H1 (cell line): Measurements from ENCODE around the gene MEF2C. TPM values are rescaled to one million over a fixed set of nuclear protein-coding genes. Genes with fewer than 3 reads are reported as not detected.

ENCODE experiments used
- CTCF ChIA-PET: fragments of 300-600 bp; sonication (Branson Sonifier 250); formaldehyde crosslinking; loops from one replicate; lab custom pipeline; 2021; ENCODE audit not compliant: partially characterized antibody; lab: Charles Lee
- POLR2A ChIA-PET: fragments of 300-600 bp; sonication (Branson Sonifier 250); formaldehyde crosslinking; loops from one replicate; lab custom pipeline; 2021; ENCODE audit warnings: inconsistent platforms; ENCODE audit not compliant: partially characterized antibody; lab: Charles Lee
- DNase-seq, 2 experiments: peaks; one replicate each; pipeline versions ENCODE4 v3.0.0 to v3.0.0-alpha.2; 2010 to 2022; ENCODE audit warnings: low spot score in 2 of 2, low read depth in 1 of 2, mixed read lengths in 1 of 2
- FAIRE-seq: peaks from 2 replicates; lab custom pipeline; 2011; peaks lifted over from hg19 to GRCh38; lab: Jason Lieb, UNC
- H2AFZ ChIP-seq: 2 replicates; pipeline ENCODE4 v1.8.1; 2012; ENCODE audit warnings: low read length, inconsistent platforms
- H2AK5ac ChIP-seq: 2 replicates; pipeline ENCODE4 v1.6.1; 2013; ENCODE audit warnings: low read depth, low read length
- H2BK120ac ChIP-seq: replicated peaks from 2 replicates; pipeline ENCODE3; 2013; ENCODE audit warnings: low read depth, low read length, inconsistent platforms
- H2BK12ac ChIP-seq: 2 replicates; pipeline ENCODE4 v1.6.1; 2013; ENCODE audit warnings: low read depth, low read length
- H2BK15ac ChIP-seq: 2 replicates; pipeline ENCODE4 v1.6.1; 2013; ENCODE audit warnings: low read length
- H2BK20ac ChIP-seq: 2 replicates; pipeline ENCODE4 v1.6.1; 2013; ENCODE audit warnings: low read length
- H2BK5ac ChIP-seq: 2 replicates; pipeline ENCODE4 v1.6.1; 2013; ENCODE audit warnings: low read depth, low read length
- H3K14ac ChIP-seq: 2 replicates; pipeline ENCODE4 v1.6.1; 2013; ENCODE audit warnings: inconsistent platforms; ENCODE audit not compliant: insufficient read length
- H3K18ac ChIP-seq: 2 replicates; pipeline ENCODE4 v1.6.1; 2013; ENCODE audit warnings: low read length; ENCODE audit errors: extremely low read depth
- H3K23ac ChIP-seq: 2 replicates; pipeline ENCODE4 v1.6.1; 2013; ENCODE audit warnings: inconsistent platforms; ENCODE audit not compliant: insufficient read length
- H3K23me2 ChIP-seq: 2 replicates; pipeline ENCODE4 v1.6.1; 2013; ENCODE audit warnings: low read depth, low read length
- H3K27ac ChIP-seq: 2 replicates; pipeline ENCODE4 v1.6.1; 2011; ENCODE audit warnings: low read depth, low read length, inconsistent platforms
- H3K27me3 ChIP-seq, 4 experiments: replicated peaks in 1 of 4; 1 replicate in 1 of 4; 2 replicates in 3 of 4; pipeline versions ENCODE4 v1.6.1 to v1.8.1; 2011 to 2013; ENCODE audit warnings: low read length in 3 of 4, mild to moderate bottlenecking in 3 of 4, inconsistent platforms in 2 of 4, mixed read lengths in 2 of 4, moderate library complexity in 1 of 4; ENCODE audit not compliant: control insufficient read depth in 3 of 4, insufficient read depth in 3 of 4; ENCODE audit errors: extremely low read depth in 1 of 4
- H3K36me3 ChIP-seq, 4 experiments: 2 replicates each; pipeline versions ENCODE4 v1.6.1 to v1.8.1; 2011 to 2013; ENCODE audit warnings: mild to moderate bottlenecking in 4 of 4, low read length in 3 of 4, moderate library complexity in 2 of 4, control low read depth in 1 of 4, inconsistent platforms in 1 of 4; ENCODE audit not compliant: insufficient read depth in 4 of 4, control insufficient read depth in 2 of 4
- H3K4ac ChIP-seq: replicated peaks from 2 replicates; pipeline ENCODE3; 2013; ENCODE audit warnings: low read length, low read depth, mixed read lengths, inconsistent platforms; ENCODE audit not compliant: insufficient read length
- H3K4me1 ChIP-seq, 4 experiments: replicated peaks in 1 of 4; 1 replicate in 1 of 4; 2 replicates in 3 of 4; pipeline versions ENCODE4 v1.6.1 to v1.8.1; 2011 to 2013; ENCODE audit warnings: low read length in 3 of 4, inconsistent platforms in 2 of 4, mixed read lengths in 1 of 4; ENCODE audit not compliant: insufficient read depth in 4 of 4, control insufficient read depth in 3 of 4
- H3K4me2 ChIP-seq, 2 experiments: 2 replicates each; pipeline versions ENCODE4 v1.6.1 to v1.8.1; 2011 to 2013; ENCODE audit warnings: low read depth in 2 of 2, low read length in 2 of 2, control low read depth in 1 of 2, inconsistent platforms in 1 of 2, mild to moderate bottlenecking in 1 of 2; ENCODE audit not compliant: insufficient read depth in 1 of 2
- H3K4me3 ChIP-seq, 4 experiments: fragments of 200-600, 300-600 bp in 1 of 4; sonication (generic), shearing (Covaris generic), sonication (Bioruptor Twin) in 1 of 4; 2 replicates each; pipeline versions ENCODE4 v1.5.1 to v1.8.1; 2011 to 2016; ENCODE audit warnings: low read length in 4 of 4, low read depth in 3 of 4, control low read depth in 2 of 4, inconsistent platforms in 2 of 4, mild to moderate bottlenecking in 2 of 4, mixed read lengths in 1 of 4, moderate library complexity in 1 of 4; ENCODE audit not compliant: insufficient read depth in 2 of 4; ENCODE audit errors: extremely low read depth in 1 of 4
- H3K56ac ChIP-seq: replicated peaks from 2 replicates; pipeline ENCODE3; 2013; ENCODE audit warnings: low read depth, mild to moderate bottlenecking, mixed read lengths, low read length, inconsistent platforms; ENCODE audit not compliant: insufficient read length
- H3K79me1 ChIP-seq: 2 replicates; pipeline ENCODE4 v1.6.1; 2013; ENCODE audit warnings: low read depth, low read length, control low read depth
- H3K79me2 ChIP-seq, 2 experiments: 2 replicates each; pipeline versions ENCODE4 v1.6.1 to v1.8.1; 2012 to 2013; ENCODE audit warnings: low read length in 2 of 2, mild to moderate bottlenecking in 2 of 2, inconsistent platforms in 1 of 2; ENCODE audit not compliant: insufficient read depth in 2 of 2, control insufficient read depth in 1 of 2
- H3K9ac ChIP-seq, 4 experiments: replicated peaks in 1 of 4; 1 replicate in 1 of 4; 2 replicates in 3 of 4; pipeline versions ENCODE4 v1.6.1 to v1.8.1; 2011 to 2013; ENCODE audit warnings: low read depth in 3 of 4, low read length in 3 of 4, control low read depth in 2 of 4, mild to moderate bottlenecking in 2 of 4, moderate library complexity in 2 of 4, inconsistent platforms in 1 of 4; ENCODE audit errors: extremely low read depth in 1 of 4
- H3K9me3 ChIP-seq, 2 experiments: 2 replicates each; pipeline versions ENCODE4 v1.6.1 to v1.8.1; 2012 to 2013; ENCODE audit warnings: mild to moderate bottlenecking in 2 of 2, moderate library complexity in 2 of 2, control low read depth in 1 of 2, inconsistent platforms in 1 of 2, low read depth in 1 of 2, low read length in 1 of 2, mixed read lengths in 1 of 2; ENCODE audit not compliant: insufficient read depth in 2 of 2
- H4K20me1 ChIP-seq, 2 experiments: replicated peaks in 1 of 2; 2 replicates each; pipeline versions ENCODE3 to v1.8.1; 2011 to 2013; ENCODE audit warnings: inconsistent platforms in 2 of 2, low read length in 2 of 2, mild to moderate bottlenecking in 1 of 2; ENCODE audit not compliant: insufficient read depth in 2 of 2, control insufficient read depth in 1 of 2
- H4K5ac ChIP-seq: 2 replicates; pipeline ENCODE4 v1.6.1; 2013; ENCODE audit warnings: low read length, low read depth, mixed read lengths, inconsistent platforms; ENCODE audit not compliant: insufficient read length
- H4K8ac ChIP-seq: 2 replicates; pipeline ENCODE4 v1.8.0; 2013; ENCODE audit warnings: mild to moderate bottlenecking, moderate library complexity, low read length, inconsistent platforms; ENCODE audit not compliant: insufficient read depth; ENCODE audit errors: extremely low read depth
- H4K91ac ChIP-seq: replicated peaks from 2 replicates; pipeline ENCODE3; 2013; ENCODE audit warnings: low read length, mixed read lengths, inconsistent platforms; ENCODE audit not compliant: insufficient read length
- ATF2 ChIP-seq: IDR thresholded peaks from 2 replicates; pipeline ENCODE4 v1.6.1; 2012; ENCODE audit warnings: low read length, inconsistent platforms
- BACH1 ChIP-seq: IDR thresholded peaks from 2 replicates; pipeline ENCODE4 v1.6.1; 2012; ENCODE audit warnings: low read length, improper control_type of control experiment
- BCL11A ChIP-seq, 2 experiments: IDR thresholded peaks; one replicate each; pipeline ENCODE4 v1.6.1; 2011; ENCODE audit warnings: low read depth in 2 of 2, low read length in 2 of 2, mild to moderate bottlenecking in 2 of 2
- EGR1 ChIP-seq: IDR thresholded peaks from 2 replicates; pipeline ENCODE4 v1.6.1; 2011; ENCODE audit warnings: low read depth, low read length, borderline replicate concordance
- EP300 ChIP-seq, 2 experiments: IDR thresholded peaks; 1 replicate in 1 of 2; 2 replicates in 1 of 2; pipeline ENCODE4 v1.6.1; 2011 to 2012; ENCODE audit warnings: low read depth in 2 of 2, low read length in 2 of 2, mild to moderate bottlenecking in 2 of 2, borderline replicate concordance in 1 of 2, inconsistent platforms in 1 of 2, moderate library complexity in 1 of 2
- JUN ChIP-seq: IDR thresholded peaks from 2 replicates; pipeline ENCODE4 v1.6.1; 2011; ENCODE audit warnings: low read depth, mild to moderate bottlenecking, improper control_type of control experiment, low read length
- MAX ChIP-seq: IDR thresholded peaks from 2 replicates; pipeline ENCODE4 v1.6.1; 2012; ENCODE audit warnings: inconsistent platforms
- RAD21 ChIP-seq, 2 experiments: IDR thresholded peaks in 1 of 2; conservative IDR thresholded peaks in 1 of 2; 2 replicates each; pipeline ENCODE4 v1.6.1; 2011; ENCODE audit warnings: low read depth in 2 of 2, low read length in 2 of 2, improper control_type of control experiment in 1 of 2, inconsistent platforms in 1 of 2, mild to moderate bottlenecking in 1 of 2, moderate library complexity in 1 of 2
- SP2 ChIP-seq: IDR thresholded peaks from 2 replicates; pipeline ENCODE4 v1.6.1; 2012; ENCODE audit warnings: mild to moderate bottlenecking, low read length, inconsistent platforms
- TBP ChIP-seq: IDR thresholded peaks from 2 replicates; pipeline ENCODE4 v1.6.1; 2011; ENCODE audit warnings: low read depth, low read length, improper control_type of control experiment
- USF2 ChIP-seq: IDR thresholded peaks from 2 replicates; pipeline ENCODE4 v1.6.1; 2011; ENCODE audit warnings: low read length, improper control_type of control experiment
- WGBS, 2 experiments: shearing (Covaris generic) in 1 of 2; methylation state at CpG; one replicate each; pipeline versions ENCODE4 v1.1.6 to v1.1.7; 2013 to 2015; ENCODE audit warnings: low lambda C conversion rate in 2 of 2, mixed read lengths in 2 of 2, inconsistent platforms in 1 of 2, low coverage in 1 of 2, missing lambda C conversion rate in 1 of 2; ENCODE audit not compliant: insufficient replicate concordance in 2 of 2, insufficient coverage in 1 of 2, insufficient read length in 1 of 2; ENCODE audit errors: extremely low coverage in 1 of 2, missing lambda C conversion rate in 1 of 2; 5-methylcytosine and 5-hydroxymethylcytosine counted together
- polyA plus RNA-seq, 7 experiments: library from polyadenylated mRNA; depleted of rRNA in 3 of 7; stranded (reverse) in 5 of 7; unstranded in 2 of 7; fragments of >200 nt in 5 of 7; fragments of 200-250 nt in 2 of 7; gene quantifications; 1 replicate in 5 of 7; 2 replicates in 1 of 7; 4 replicates in 1 of 7; pipeline versions ENCODE4 v1.2.1 to v1.2.3, GENCODE V29; 2011 to 2013; ENCODE audit warnings: missing spikeins in 2 of 7, mixed read lengths in 2 of 7
- total RNA-seq: library from RNA; stranded (reverse); fragmentation: NEBNext Ultra II Directional; extraction: Animal tissue kit (Norgen Biotek cat#: 25700); gene quantifications from 2 replicates; pipeline ENCODE4 v1.2.1, GENCODE V29; 2021

Gene MEF2C
- total and polyA plus RNA-seq, 2 of the 8 experiments (the other 6 are each of a cell fraction or from before 2014, with no cell fraction given): 0.59 to 0.99 TPM

GRCh38 chr5:88713818-88714217 lies 169.2 kb downstream of the MEF2C start:
- Histone ChIP-seq H4K20me1 (no peaks in the 10 kb centered on the region), H3K9me3 (no peaks in the 10 kb centered on the region), H2BK12ac (no peak overlapping the region), H4K5ac (no peak overlapping the region), H3K36me3 (no peaks in the 10 kb centered on the region), H3K4ac (no peak overlapping the region), H2BK120ac (no peak overlapping the region), H2AK5ac (no peak overlapping the region), H3K27me3 (no peaks in the 10 kb centered on the region), H3K56ac (no peak overlapping the region), H3K27ac (no peak overlapping the region), H3K18ac (no peak overlapping the region), H2BK5ac (no peak overlapping the region), H3K4me1 (peaks cover 0 to 7% (median 6%) of the 10 kb centered on the region in 4 experiments; a peak in 4 of 7 replicates), H3K79me2 (no peaks in the 10 kb centered on the region), H3K23me2 (no peaks in the 10 kb centered on the region), H3K4me3 (no peak overlapping the region), H4K8ac (no peak overlapping the region), H4K91ac (no peak overlapping the region), H2AFZ (no peak overlapping the region), H3K4me2 (no peak overlapping the region), H2BK15ac (no peak overlapping the region), H2BK20ac (no peak overlapping the region), H3K9ac (no peak overlapping the region), H3K14ac (no peak overlapping the region), H3K23ac (no peak overlapping the region), H3K79me1 (no peaks in the 10 kb centered on the region)
- ChIA-PET CTCF (interaction anchor here (0.7 to 5.5 kb wide), 4 partner anchors 8 to 71 kb away, joined by 3 to 30 read pairs (median 5); no protein-coding TSS in a partner anchor), POLR2A (no interaction called here)
- peak; percentile 32 for FAIRE-seq
- DNase-seq: no peak
- 84% methylated on average over 2 of the region's 2 CpGs; no CpG with 5 or more reads in 1 of the 2 experiments for WGBS, 2 experiments
- TF ChIP-seq USF2: no peak
- no peak for TF ChIP-seq TBP
- TF ChIP-seq BACH1: no peak
- TF ChIP-seq MAX: no peak
- TF ChIP-seq RAD21 (IDR thresholded peaks at IDR 0.05 in 1 of 2, conservative IDR thresholded peaks at IDR 0.05 in 1 of 2; ENCODE audit: low read depth in 2 of 2, low read length in 2 of 2): no peak
- no peak for TF ChIP-seq ATF2
- TF ChIP-seq JUN: no peak
- TF ChIP-seq EGR1: no peak
- no peak for TF ChIP-seq SP2
- TF ChIP-seq EP300 (IDR thresholded peaks at IDR 0.05; ENCODE audit: borderline replicate concordance in 1 of 2, low read depth in 2 of 2, low read length in 2 of 2): no peak
- no peak for TF ChIP-seq BCL11A (IDR thresholded peaks at IDR 0.05; ENCODE audit: low read depth in 2 of 2, low read length in 2 of 2)
